Omental fat pad (tissue), 4 donors: ENCODE measurements around the gene CCHCR1. TPM values are rescaled to one million over a fixed set of nuclear protein-coding genes. Genes with fewer than 3 reads are reported as not detected.
A peak's percentile ranks its signal among the peaks of the same experiment; 100 is the strongest.

Experiments
- ATAC-seq: fragments of 150-250 bp; one replicate; pipeline ENCODE4 v1.9.1; 2016; ENCODE audit warnings: mild to moderate bottlenecking, moderate library complexity; ENCODE audit not compliant: low FRiP score
- DNase-seq: peaks from one replicate; pipeline ENCODE4 v3.0.0-alpha.2; 2019; ENCODE audit warnings: low spot score
- total RNA-seq, 4 donors: library from RNA; depleted of rRNA; stranded (reverse); fragments of >200 nt; gene quantifications; one replicate each; pipeline ENCODE4 v1.1.0, GENCODE V29; 2016
- TF ChIP-seq, protein P1 (sequence below), 3 donors: fragments of 450-650 bp; IDR thresholded peaks; one replicate each; pipeline ENCODE4 v1.5.1; 2016 to 2017; ENCODE audit warnings: antibody characterized with exemption in 3 of 3, mild to moderate bottlenecking in 3 of 3, moderate library complexity in 2 of 3

CCHCR1 gene
- total RNA-seq, 4 donors from 2014 or later, result 4.6 to 21.1 (median 5.0) TPM

DNA sequence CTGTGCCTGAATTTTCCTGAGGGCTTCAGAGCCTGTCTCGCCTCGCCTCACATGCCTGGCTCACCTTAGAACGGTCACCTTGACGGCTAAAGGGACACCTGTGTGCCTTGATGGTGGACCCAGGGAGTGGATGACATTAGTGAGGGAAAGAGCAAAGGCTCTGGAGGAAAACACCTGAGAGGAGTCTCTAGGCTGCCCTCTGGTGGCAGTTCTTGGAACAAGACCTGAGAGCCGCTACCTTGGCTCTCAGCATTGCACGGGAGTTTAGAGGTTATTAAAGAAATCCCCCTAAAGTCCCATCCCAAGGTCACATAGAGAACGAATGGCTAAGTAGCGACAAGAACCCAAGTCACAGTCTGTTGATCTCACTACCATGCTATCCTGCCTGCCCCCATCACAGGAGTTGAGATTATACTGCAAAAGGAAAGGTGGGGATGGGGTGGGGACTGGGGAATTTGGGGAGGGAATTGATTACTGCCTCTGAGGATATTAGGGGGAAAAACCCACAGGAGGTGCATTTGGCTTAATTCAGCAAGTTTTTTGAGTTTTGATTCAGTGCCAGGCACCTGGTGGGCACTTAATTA lies 29.4 kb downstream of the CCHCR1 start:
- TF ChIP-seq, protein P1, sequence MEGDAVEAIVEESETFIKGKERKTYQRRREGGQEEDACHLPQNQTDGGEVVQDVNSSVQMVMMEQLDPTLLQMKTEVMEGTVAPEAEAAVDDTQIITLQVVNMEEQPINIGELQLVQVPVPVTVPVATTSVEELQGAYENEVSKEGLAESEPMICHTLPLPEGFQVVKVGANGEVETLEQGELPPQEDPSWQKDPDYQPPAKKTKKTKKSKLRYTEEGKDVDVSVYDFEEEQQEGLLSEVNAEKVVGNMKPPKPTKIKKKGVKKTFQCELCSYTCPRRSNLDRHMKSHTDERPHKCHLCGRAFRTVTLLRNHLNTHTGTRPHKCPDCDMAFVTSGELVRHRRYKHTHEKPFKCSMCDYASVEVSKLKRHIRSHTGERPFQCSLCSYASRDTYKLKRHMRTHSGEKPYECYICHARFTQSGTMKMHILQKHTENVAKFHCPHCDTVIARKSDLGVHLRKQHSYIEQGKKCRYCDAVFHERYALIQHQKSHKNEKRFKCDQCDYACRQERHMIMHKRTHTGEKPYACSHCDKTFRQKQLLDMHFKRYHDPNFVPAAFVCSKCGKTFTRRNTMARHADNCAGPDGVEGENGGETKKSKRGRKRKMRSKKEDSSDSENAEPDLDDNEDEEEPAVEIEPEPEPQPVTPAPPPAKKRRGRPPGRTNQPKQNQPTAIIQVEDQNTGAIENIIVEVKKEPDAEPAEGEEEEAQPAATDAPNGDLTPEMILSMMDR (IDR thresholded peaks at IDR 0.05), result peak in 1 of 3 donors; percentile 44
- DNase-seq, result peak; percentile 70
- ATAC-seq, result peak; percentile 38

DNA sequence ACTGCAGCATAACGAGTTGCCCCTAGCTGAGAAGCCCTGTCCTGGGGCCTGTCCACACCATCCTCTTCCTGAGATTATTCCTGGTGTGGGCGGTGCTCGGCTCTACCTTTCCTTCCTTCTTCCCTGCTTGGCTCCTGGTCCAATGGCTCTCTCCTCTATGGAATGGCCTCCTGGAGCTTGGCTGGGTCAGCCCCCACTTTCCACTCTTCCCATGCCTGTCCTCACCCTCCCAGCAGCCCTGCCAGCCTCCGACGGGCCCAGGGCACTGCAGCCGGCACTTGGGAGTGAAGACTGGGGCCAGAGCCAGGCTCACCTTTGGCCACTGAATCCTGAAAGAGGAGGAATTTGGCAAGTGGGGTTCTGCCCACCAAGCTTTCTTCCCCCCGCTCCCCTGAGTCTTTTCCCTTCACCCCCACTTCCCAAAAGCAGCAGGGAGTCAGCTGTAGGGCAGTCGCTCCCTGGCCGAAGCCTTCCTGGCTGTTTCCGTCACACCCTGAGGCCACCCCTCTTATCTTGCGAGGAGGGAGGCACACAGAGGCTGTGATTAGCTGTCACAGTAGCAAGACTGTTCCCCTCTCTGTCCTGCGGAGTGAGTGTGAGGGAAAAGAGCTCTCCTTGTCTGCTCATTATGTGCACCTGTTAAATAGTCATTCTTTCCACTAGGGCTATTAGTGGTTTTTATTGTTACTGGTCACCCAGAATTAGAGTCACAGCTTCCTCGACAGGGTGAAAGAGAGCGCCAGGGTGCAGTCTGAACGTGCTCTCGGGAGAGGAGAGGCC lies 31.0 kb downstream of the CCHCR1 start:
- DNase-seq, result no peak
- ATAC-seq, result no peak
- TF ChIP-seq, protein P1 (IDR thresholded peaks at IDR 0.05), result no peak

DNA sequence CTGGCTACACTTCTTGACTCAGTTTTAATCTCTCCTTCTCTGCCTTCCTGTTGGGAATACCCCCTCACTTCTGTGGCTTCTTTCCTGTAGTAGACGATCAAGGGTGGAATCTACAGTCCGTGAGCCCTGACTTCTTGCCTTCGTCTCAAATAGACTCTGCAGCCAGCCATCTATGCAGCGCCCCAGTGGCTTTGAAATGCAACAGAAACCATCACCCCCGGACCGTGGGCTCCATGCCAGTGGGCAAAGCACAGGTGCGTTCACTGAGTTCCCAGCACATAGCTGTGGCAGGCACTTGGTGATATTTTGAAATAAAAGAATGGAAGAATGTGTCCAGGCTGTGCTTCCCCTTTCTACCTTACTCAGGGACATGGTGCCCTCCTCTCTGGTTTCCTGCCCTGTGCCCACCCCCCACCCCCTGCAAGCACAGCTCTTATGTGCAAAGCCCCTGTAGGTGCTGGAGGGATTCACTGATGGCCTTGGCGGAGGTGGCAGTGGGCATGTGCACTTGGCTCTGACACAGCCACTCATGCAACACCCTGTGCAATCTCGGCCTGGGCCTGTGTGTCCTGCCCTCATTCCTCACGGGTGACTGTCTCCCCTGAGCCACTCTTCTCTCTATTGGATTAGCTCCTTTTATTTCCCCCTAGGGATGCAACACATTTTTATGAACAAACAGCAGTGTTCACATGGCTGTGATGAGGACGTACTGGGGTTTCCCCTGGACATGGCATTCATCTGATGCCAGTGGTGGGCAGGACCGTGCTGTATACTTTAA lies 31.8 kb downstream of the CCHCR1 start:
- ATAC-seq, result no peak
- DNase-seq, result no peak

DNA sequence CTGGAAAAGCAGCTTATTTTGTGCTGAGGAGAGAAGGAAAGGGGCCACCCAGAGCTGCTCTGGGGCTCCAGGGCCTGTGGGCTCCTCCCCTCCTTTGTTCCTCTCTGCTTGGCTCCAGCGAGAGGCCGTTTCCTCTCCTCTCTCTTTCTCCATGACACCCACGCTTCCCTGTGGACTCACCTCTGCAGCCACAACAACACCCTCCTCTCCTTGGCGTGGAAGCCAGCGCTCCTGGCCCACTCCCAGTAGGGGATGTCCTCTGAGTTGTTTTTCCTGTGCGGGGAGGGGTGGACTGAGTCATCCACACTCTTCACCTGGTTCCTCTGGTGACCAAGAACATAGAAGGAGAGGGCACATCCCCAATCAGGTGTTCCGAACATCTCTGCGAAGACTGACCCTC lies 32.4 kb downstream of the CCHCR1 start:
- TF ChIP-seq, protein P1 (IDR thresholded peaks at IDR 0.05), result no peak
- ATAC-seq, result peak; percentile 71
- DNase-seq, result no peak

More for the DNA sequence above, 31.8 kb downstream of the CCHCR1 start:
- TF ChIP-seq, protein P1 (IDR thresholded peaks at IDR 0.05), result no peak

DNA sequence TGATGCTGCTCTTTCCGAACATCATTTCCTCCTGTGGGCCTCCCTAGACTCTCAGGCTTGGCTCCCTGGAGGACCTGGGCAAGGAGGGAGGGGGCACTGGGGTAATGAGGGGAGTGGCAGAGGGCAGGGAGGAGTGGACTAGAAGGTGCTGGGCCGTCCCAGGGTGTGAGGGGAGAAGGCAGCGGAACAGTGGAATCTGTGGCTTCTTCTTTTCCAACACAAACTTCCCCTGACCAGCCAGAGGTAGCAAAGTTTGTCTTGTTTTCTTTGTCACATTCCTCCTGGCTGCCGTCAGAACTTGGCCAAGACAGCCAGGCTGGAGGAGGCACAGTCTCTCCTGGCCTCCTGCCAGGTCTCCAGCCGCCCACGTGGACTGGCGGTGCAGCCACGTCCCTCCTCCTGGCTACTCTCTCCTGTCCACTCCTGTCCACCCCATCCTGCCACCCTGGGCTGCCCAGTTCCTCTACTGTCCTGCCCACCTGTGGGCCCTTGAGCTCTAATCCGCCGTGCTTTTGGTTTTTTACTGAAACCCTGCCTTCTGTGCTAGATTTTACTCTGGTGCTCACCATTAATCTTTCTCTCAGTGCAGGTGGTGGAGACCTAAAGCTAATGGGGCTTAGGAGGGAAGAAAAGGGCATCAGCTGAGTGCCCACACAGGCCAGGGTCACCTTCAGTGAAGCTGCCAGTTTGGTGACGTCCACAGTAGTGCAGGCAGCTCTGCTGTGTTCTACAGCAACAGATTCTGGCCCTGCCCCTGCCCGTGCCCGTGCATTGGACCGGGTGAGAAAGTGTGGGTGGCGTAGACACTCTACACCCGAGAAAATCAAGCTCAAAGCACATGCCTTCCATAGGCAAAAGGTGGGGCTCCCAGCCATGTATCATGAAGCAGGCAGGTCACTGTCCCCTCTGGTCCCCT lies 34.6 kb downstream of the CCHCR1 start:
- ATAC-seq (peak; percentile 67), DNase-seq (peak; percentile 43)
- TF ChIP-seq, protein P1 (IDR thresholded peaks at IDR 0.05), result no peak

DNA sequence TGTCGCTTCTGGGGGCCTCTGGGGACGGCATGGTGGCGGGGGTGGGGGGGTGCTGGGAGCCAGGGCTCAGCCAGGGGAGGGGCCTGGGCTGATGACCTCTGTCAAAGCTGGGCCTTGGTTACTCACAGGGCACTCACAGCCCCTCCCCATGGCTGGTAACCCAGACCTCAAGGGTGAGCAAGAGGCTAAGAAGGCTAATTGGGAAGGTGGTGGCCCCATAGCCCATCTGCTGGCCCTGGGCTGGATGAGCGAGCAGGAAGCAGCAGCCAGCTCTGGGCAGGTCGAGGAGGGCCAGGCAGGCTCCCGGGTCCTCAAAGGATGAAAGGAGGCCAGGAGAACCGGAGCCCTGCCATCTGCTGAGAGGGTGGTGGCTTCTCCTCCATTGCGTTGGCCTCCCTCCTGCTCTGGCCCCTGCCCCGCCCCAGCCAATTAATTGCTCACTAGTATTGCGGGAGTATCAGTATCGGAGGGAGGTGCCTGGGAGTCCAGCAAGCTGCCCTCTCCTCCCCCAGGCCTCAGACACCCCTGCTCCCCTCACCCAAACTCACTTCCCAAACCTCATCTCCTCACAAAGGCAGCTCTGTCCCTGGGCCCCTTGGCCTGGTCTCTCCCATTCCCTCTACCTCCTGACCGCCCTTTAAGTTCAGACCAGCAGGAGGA lies 36.3 kb downstream of the CCHCR1 start:
- ATAC-seq, result no peak
- TF ChIP-seq, protein P1 (IDR thresholded peaks at IDR 0.05), result no peak
- DNase-seq, result no peak
